Measurements from ENCODE around the gene SYT14.
"Not testable (repeated sequence)": the region's sequence is repeated elsewhere in the genome, so short reads cannot be mapped to it uniquely, and the experiment has no call there.

SYT14 gene

DNA sequence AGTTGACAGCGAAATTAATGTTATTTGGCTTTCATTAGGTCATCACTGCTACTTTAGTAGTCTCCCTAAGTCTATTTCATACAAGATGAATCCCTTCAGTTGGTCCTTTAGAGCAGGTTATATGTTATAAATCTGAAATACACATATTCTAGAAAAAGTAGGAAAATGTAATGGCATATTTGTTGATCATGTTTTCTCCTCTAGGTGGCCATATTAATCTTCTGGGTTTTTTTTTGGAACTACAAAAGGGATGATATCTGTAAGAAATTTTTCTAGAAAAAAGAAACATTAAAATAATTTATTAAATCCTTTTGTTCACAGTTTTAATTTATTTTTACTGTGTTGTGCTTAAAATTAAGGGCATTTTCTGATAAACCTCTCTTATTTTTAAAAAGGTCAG lies 87.9 kb downstream of the SYT14 start:
- no peak overlapping the region for H3K9ac ChIP-seq (ENCODE audit: low read length)
- no peaks in the 10 kb centered on the region for H3K4me1 ChIP-seq (ENCODE audit: control insufficient read depth, insufficient read depth, low read length)
- DNase-seq (ENCODE audit: low read depth) = peak; percentile 5

DNA sequence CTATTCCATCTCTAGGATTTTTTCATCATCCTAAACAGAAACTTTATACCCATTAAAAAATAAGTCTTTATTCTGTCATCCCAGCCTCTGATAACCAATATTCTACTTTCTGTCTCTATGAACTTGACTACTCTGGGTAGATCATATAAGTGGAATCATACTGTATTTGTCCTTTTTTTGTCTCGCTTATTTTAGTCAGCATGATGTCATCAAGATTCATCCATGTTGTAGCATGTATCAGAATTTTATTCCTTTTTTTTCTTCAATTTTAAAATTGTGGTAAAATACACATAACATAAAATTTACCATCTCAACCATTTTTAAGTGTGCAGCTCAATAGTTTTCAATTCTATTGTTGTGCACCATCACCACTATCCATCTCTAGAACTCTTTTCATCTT lies 90.0 kb downstream of the SYT14 start:
- no peaks in the 10 kb centered on the region for H3K36me3 ChIP-seq (ENCODE audit: control insufficient read depth, insufficient read depth, low read length, severe bottlenecking)
- no peak overlapping the region for H3K4me3 ChIP-seq (ENCODE audit: low read length)
- DNase-seq (ENCODE audit: low read depth) = no peak
- peaks cover 3% of the 10 kb centered on the region for H3K9me3 ChIP-seq (ENCODE audit: control insufficient read depth, low read length)
- H3K4me1 ChIP-seq (ENCODE audit: control insufficient read depth, insufficient read depth, low read length) = no peaks in the 10 kb centered on the region
- no peak overlapping the region for H3K9ac ChIP-seq (ENCODE audit: low read length)
- H3K27me3 ChIP-seq (replicated peaks; ENCODE audit: control insufficient read depth, insufficient read depth, low read length) = no peaks in the 10 kb centered on the region

More for the DNA sequence above, 87.9 kb downstream of the SYT14 start:
- Histone ChIP-seq H3K4me3 (ENCODE audit: low read length) (no peak overlapping the region), H3K27me3 (replicated peaks; ENCODE audit: control insufficient read depth, insufficient read depth, low read length) (no peaks in the 10 kb centered on the region), H3K36me3 (ENCODE audit: control insufficient read depth, insufficient read depth, low read length, severe bottlenecking) (no peaks in the 10 kb centered on the region), H3K9me3 (ENCODE audit: control insufficient read depth, low read length) (peaks cover 3% of the 10 kb centered on the region)

DNA sequence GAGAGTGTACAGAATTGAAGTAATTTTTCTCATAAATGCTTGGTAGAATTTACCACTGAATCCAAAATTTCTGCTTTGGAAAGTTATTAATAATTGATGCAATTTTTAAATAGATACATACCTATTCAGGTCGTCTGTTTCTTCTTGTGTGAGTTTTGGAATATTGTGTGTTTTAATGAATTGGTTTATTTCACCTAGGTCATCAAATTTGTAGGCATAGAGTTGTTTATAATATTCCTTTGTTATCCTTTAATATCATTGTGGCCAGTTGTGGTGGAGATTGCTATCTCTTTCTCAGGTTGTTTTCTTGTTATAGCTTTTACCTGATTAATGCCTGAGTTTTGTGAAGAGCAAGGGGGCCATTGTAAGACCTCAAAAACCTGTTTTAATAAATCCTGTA lies 93.5 kb downstream of the SYT14 start:
- Histone ChIP-seq H3K4me3 (ENCODE audit: low read length) (no peak overlapping the region), H3K9ac (ENCODE audit: low read length) (no peak overlapping the region), H3K4me1 (ENCODE audit: control insufficient read depth, insufficient read depth, low read length) (no peaks in the 10 kb centered on the region), H3K36me3 (ENCODE audit: control insufficient read depth, insufficient read depth, low read length, severe bottlenecking) (no peaks in the 10 kb centered on the region), H3K27me3 (replicated peaks; ENCODE audit: control insufficient read depth, insufficient read depth, low read length) (no peaks in the 10 kb centered on the region), H3K9me3 (ENCODE audit: control insufficient read depth, low read length) (peaks cover 9% of the 10 kb centered on the region)
- DNase-seq (ENCODE audit: low read depth) = no peak

DNA sequence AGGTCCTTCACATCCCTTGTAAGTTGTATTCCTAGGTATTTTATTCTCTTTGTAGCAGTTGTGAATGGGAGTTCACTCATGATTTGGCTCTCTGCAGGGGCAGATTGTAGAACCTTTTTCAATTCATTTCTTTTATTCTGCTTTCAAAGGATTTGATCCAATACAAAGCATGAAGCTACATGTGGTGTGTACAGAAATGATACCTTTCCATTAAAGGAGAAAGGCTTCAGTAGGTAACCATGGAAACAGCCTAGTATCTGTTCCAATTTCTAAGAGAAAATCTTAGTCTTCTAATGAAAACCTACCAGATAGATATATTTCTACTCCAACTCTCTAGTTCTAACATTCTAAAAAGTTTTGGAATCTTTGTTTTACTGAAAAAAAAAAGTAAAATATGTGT lies 105.0 kb downstream of the SYT14 start:
- Histone ChIP-seq H3K27me3 (replicated peaks; ENCODE audit: control insufficient read depth, insufficient read depth, low read length) (no peaks in the 10 kb centered on the region), H3K9me3 (ENCODE audit: control insufficient read depth, low read length) (peaks cover 5% of the 10 kb centered on the region), H3K9ac (ENCODE audit: low read length) (no peak overlapping the region), H3K4me1 (ENCODE audit: control insufficient read depth, insufficient read depth, low read length) (no peaks in the 10 kb centered on the region), H3K36me3 (ENCODE audit: control insufficient read depth, insufficient read depth, low read length, severe bottlenecking) (no peaks in the 10 kb centered on the region), H3K4me3 (ENCODE audit: low read length) (no peak overlapping the region)
- no peak for DNase-seq (ENCODE audit: low read depth)

DNA sequence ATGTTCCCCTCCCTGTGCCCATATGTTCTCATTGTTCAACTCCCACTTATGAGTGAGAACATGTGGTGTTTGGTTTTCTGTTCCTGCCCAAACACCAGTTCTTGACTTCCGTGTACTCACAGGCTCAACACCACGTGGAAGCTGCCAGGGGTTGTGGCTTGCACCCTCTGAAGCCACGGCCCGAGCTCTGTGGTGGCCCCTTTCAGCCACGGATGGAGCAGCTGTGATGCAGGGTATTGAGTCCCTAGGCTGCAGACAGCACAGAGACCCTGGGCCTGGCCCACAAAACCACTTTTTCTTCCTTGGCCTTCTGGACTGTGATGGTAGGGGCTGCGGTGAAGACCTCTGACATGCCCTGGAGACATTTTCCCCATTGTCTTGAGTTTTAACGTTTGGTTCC lies 111.6 kb downstream of the SYT14 start:
- no peak overlapping the region for H3K4me3 ChIP-seq (ENCODE audit: low read length)
- H3K9me3 ChIP-seq (ENCODE audit: control insufficient read depth, low read length) = no peaks in the 10 kb centered on the region
- DNase-seq (ENCODE audit: low read depth) = no peak
- H3K9ac ChIP-seq (ENCODE audit: low read length) = no peak overlapping the region
- no peaks in the 10 kb centered on the region for H3K27me3 ChIP-seq (replicated peaks; ENCODE audit: control insufficient read depth, insufficient read depth, low read length)
- no peaks in the 10 kb centered on the region for H3K36me3 ChIP-seq (ENCODE audit: control insufficient read depth, insufficient read depth, low read length, severe bottlenecking)
- no peaks in the 10 kb centered on the region for H3K4me1 ChIP-seq (ENCODE audit: control insufficient read depth, insufficient read depth, low read length)

DNA sequence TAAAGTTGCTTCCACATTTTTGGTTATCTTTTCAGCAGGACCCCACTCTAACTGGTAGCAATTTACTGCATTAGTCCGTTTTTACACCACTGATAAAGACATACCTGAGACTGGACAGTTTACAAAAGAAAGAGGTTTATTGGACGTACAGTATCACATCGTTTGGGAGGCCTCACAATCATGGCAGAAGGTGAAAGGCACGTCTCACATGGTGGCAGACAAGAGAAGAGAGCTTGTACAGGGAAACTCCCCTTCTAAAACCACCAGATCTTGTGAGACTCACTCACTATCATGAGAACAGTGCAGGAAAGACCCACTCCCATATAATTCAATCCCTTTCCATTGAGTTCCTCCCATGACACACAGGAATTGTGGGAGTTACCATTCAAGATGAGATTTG lies 112.5 kb downstream of the SYT14 start:
- not testable (repeated sequence) for H3K4me1 ChIP-seq (ENCODE audit: control insufficient read depth, insufficient read depth, low read length); H3K9me3 ChIP-seq (ENCODE audit: control insufficient read depth, low read length); H3K4me3 ChIP-seq (ENCODE audit: low read length)

DNA sequence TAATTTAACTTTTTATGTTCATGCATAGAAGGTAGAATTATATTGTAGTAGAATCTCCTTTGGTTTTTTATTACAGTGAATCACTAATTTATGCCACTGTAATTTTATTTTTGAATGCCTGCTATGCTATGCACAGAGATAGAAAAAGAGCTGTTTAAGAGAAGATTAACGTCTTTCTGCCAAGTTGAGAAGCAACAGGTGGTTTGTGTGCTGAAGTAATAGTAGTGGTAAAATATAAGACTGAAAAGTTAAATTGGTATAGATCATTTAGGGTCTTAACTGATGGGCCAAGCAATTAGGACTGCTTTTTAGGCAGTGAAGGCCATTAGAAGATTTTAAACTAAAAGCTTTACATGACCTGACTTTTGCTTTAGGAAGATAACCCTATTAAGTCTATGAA lies 115.1 kb downstream of the SYT14 start:
- H3K4me1 ChIP-seq (ENCODE audit: control insufficient read depth, insufficient read depth, low read length) = no peaks in the 10 kb centered on the region
- no peaks in the 10 kb centered on the region for H3K36me3 ChIP-seq (ENCODE audit: control insufficient read depth, insufficient read depth, low read length, severe bottlenecking)
- H3K9me3 ChIP-seq (ENCODE audit: control insufficient read depth, low read length) = no peaks in the 10 kb centered on the region
- H3K27me3 ChIP-seq (replicated peaks; ENCODE audit: control insufficient read depth, insufficient read depth, low read length) = peaks cover 5% of the 10 kb centered on the region
- H3K4me3 ChIP-seq (ENCODE audit: low read length) = no peak overlapping the region
- no peak for DNase-seq (ENCODE audit: low read depth)
- no peak overlapping the region for H3K9ac ChIP-seq (ENCODE audit: low read length)

More for the DNA sequence above, 112.5 kb downstream of the SYT14 start:
- H3K27me3 ChIP-seq (replicated peaks; ENCODE audit: control insufficient read depth, insufficient read depth, low read length); H3K36me3 ChIP-seq (ENCODE audit: control insufficient read depth, insufficient read depth, low read length, severe bottlenecking); H3K9ac ChIP-seq (ENCODE audit: low read length); DNase-seq (ENCODE audit: low read depth): not testable (repeated sequence)

DNA sequence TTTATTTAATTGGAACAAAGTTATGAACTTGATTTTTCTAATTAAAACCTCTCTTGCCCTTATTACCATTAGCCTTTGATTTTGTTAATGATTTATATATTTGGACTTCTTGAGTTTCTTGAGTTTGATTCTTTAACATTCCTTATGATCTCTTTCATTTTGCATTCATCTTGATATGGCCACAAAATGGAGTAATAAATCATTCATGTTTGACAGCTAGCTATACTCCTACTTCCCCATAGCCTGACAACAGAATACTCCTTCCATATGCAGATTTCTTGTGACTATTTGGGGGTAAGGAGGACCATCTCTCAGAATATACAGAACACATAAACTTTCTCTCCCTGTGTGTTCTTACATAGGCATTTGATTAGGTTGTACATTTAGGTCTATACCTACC lies 119.6 kb downstream of the SYT14 start:
- Histone ChIP-seq H3K27me3 (replicated peaks; ENCODE audit: control insufficient read depth, insufficient read depth, low read length) (peaks cover 5% of the 10 kb centered on the region), H3K9ac (ENCODE audit: low read length) (no peak overlapping the region), H3K36me3 (ENCODE audit: control insufficient read depth, insufficient read depth, low read length, severe bottlenecking) (no peaks in the 10 kb centered on the region), H3K4me1 (ENCODE audit: control insufficient read depth, insufficient read depth, low read length) (no peaks in the 10 kb centered on the region), H3K4me3 (ENCODE audit: low read length) (no peak overlapping the region), H3K9me3 (ENCODE audit: control insufficient read depth, low read length) (no peaks in the 10 kb centered on the region)
- DNase-seq (ENCODE audit: low read depth) = no peak

DNA sequence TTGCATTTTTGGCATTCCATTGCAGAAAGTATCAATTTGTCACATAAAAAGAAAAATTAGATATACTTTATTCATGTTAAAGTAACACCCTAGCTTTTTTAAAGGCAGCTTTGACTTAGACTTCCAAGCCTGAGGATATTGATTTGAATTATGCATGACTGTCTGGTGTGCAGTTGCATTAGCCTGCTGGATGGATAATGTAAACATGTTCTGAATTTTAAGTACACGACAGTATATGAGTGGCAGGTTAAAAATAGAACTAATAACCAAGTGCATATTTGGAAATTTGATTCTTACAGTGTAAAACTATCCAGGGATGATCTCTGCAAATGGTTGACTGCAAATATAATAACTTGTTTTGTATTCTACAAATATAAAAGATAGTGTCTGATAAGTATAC lies 124.0 kb downstream of the SYT14 start:
- H3K4me3 ChIP-seq (ENCODE audit: low read length) = no peak overlapping the region
- no peaks in the 10 kb centered on the region for H3K4me1 ChIP-seq (ENCODE audit: control insufficient read depth, insufficient read depth, low read length)
- H3K9me3 ChIP-seq (ENCODE audit: control insufficient read depth, low read length) = no peaks in the 10 kb centered on the region
- H3K9ac ChIP-seq (ENCODE audit: low read length) = no peak overlapping the region
- H3K27me3 ChIP-seq (replicated peaks; ENCODE audit: control insufficient read depth, insufficient read depth, low read length) = no peaks in the 10 kb centered on the region
- no peak for DNase-seq (ENCODE audit: low read depth)
- no peaks in the 10 kb centered on the region for H3K36me3 ChIP-seq (ENCODE audit: control insufficient read depth, insufficient read depth, low read length, severe bottlenecking)

DNA sequence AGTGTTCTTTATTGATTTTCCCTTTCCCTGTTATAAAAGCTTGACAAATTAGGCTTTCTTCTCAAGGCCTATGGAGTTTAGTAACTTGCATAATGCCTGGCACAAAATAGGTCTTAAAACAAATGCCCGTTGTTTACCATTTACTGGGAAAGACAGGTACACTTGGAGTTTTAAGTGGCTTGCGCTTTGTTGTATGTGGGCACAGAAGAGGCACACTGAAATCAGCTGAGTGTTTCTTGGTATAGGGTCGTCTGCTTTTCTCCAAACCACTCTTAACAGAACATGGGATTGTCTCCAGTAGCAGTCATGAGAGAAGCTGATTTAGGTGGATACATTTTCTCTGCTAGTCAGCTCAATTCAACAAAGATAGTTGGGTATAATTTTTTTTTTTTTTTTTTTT lies 132.5 kb downstream of the SYT14 start:
- Histone ChIP-seq H3K9ac (ENCODE audit: low read length) (no peak overlapping the region), H3K4me1 (ENCODE audit: control insufficient read depth, insufficient read depth, low read length) (no peaks in the 10 kb centered on the region), H3K9me3 (ENCODE audit: control insufficient read depth, low read length) (no peaks in the 10 kb centered on the region), H3K4me3 (ENCODE audit: low read length) (no peak overlapping the region), H3K36me3 (ENCODE audit: control insufficient read depth, insufficient read depth, low read length, severe bottlenecking) (no peaks in the 10 kb centered on the region), H3K27me3 (replicated peaks; ENCODE audit: control insufficient read depth, insufficient read depth, low read length) (no peaks in the 10 kb centered on the region)
- DNase-seq (ENCODE audit: low read depth) = no peak

DNA sequence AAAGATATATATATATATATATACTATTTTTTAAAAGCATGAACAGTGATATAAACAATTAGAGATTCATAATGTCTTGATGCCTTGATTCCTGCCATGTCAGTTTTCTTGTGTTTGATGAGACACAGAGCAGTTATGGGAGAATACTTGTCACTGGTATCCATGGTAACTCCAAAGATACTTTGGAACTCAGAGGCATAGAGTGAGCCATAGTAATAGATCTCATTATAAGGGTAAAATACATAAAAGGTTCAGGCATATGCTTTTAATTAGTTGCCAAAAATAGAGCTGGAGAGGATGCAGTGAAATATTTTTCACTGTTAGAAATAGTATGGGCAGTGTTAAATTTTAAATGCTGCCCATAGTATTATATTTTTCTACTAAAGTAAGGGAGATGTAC lies 134.1 kb downstream of the SYT14 start:
- Histone ChIP-seq H3K9ac (ENCODE audit: low read length) (no peak overlapping the region), H3K9me3 (ENCODE audit: control insufficient read depth, low read length) (no peaks in the 10 kb centered on the region), H3K36me3 (ENCODE audit: control insufficient read depth, insufficient read depth, low read length, severe bottlenecking) (no peaks in the 10 kb centered on the region), H3K4me1 (ENCODE audit: control insufficient read depth, insufficient read depth, low read length) (no peaks in the 10 kb centered on the region), H3K4me3 (ENCODE audit: low read length) (no peak overlapping the region), H3K27me3 (replicated peaks; ENCODE audit: control insufficient read depth, insufficient read depth, low read length) (no peaks in the 10 kb centered on the region)
- peak; percentile 72 for DNase-seq (ENCODE audit: low read depth)

DNA sequence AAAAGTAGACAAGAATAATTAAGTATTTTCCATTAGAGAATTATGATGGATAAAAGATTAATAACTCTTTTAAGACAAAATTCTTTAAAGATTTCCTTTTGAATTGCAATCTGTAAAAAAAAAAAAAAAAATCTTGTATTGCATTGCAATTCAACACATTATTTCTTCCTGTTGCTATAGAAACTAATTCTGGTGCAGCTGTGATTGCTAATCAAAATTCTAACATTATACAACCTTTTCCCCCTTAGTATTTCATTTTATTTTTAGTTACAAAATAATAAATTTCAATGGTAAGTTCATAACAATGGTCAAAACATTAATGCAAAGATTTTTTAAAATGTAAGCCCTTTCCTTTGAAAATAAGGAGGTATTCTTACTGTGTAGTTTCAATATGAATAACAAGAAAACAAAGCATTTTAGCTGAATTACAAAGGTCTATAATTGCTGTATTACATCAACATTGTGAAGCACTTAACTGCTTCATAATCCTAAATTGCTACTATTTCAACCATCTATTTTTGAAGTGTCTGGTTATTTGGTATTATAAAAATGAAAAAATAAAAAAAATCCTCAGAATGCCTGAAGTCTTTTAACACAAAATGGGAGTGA lies 135.0 kb downstream of the SYT14 start:
- H3K36me3 ChIP-seq (ENCODE audit: control insufficient read depth, insufficient read depth, low read length, severe bottlenecking) = no peaks in the 10 kb centered on the region
- H3K4me1 ChIP-seq (ENCODE audit: control insufficient read depth, insufficient read depth, low read length) = no peaks in the 10 kb centered on the region
- H3K27me3 ChIP-seq (replicated peaks; ENCODE audit: control insufficient read depth, insufficient read depth, low read length) = no peaks in the 10 kb centered on the region
- no peaks in the 10 kb centered on the region for H3K9me3 ChIP-seq (ENCODE audit: control insufficient read depth, low read length)
- no peak overlapping the region for H3K4me3 ChIP-seq (ENCODE audit: low read length)
- DNase-seq (ENCODE audit: low read depth) = no peak
- no peak overlapping the region for H3K9ac ChIP-seq (ENCODE audit: low read length)
